IMR-90 (cell line): ENCODE data around the gene WWC1. TPM values are rescaled to one million over a fixed set of nuclear protein-coding genes. Genes with fewer than 3 reads are reported as not detected.

Experiments used
- ATAC-seq: fragments of 200-7000 bp; cut with Tn5 transposase; 2 replicates; pipeline ENCODE4 v1.9.1; 2020; ENCODE audit warnings: low read depth, mild to moderate bottlenecking, moderate library complexity
- BruUV-seq: library from RNA; stranded (reverse); fragments of 400-500 nt; replicated peaks from 2 replicates; lab custom pipeline; 2021; lab: Mats Ljungman, UMichigan
- CTCF ChIA-PET: fragments of 300-600 bp; formaldehyde crosslinking; extraction: SDS; loops from one replicate; lab custom pipeline; 2021; ENCODE audit warnings: antibody characterized with exemption; lab: Yijun Ruan, JAX
- POLR2A ChIA-PET: fragments of 300-600 bp; sonication (Branson Sonifier 250); formaldehyde crosslinking; loops from one replicate; lab custom pipeline; 2022; ENCODE audit warnings: antibody characterized with exemption; ENCODE audit not compliant: unreplicated experiment; lab: Charles Lee
- DNase-seq: peaks from one replicate; pipeline ENCODE4 v3.0.0; 2013
- H2AFZ ChIP-seq: replicated peaks from 2 replicates; pipeline ENCODE3; 2013; ENCODE audit warnings: low read length, mild to moderate bottlenecking; ENCODE audit not compliant: poor library complexity
- H2AK5ac ChIP-seq: 2 replicates; pipeline ENCODE4 v1.6.1; 2013; ENCODE audit warnings: low read depth, low read length, inconsistent platforms
- H2AK9ac ChIP-seq: replicated peaks from 2 replicates; pipeline ENCODE3; 2013; ENCODE audit warnings: mild to moderate bottlenecking, low read depth, low read length, moderate library complexity; ENCODE audit not compliant: poor library complexity
- H2BK120ac ChIP-seq: 2 replicates; pipeline ENCODE4 v1.6.1; 2013; ENCODE audit warnings: low read depth, low read length, inconsistent platforms
- H2BK15ac ChIP-seq: 3 replicates; pipeline ENCODE4 v1.6.1; 2013; ENCODE audit warnings: low read depth, low read length, inconsistent platforms
- H2BK20ac ChIP-seq: 2 replicates; pipeline ENCODE4 v1.6.1; 2013; ENCODE audit warnings: low read depth, mild to moderate bottlenecking, inconsistent platforms, low read length, moderate library complexity
- H2BK5ac ChIP-seq: 2 replicates; pipeline ENCODE4 v1.6.1; 2013; ENCODE audit warnings: mild to moderate bottlenecking, low read depth, low read length, inconsistent platforms; ENCODE audit not compliant: poor library complexity, severe bottlenecking
- H3K14ac ChIP-seq: replicated peaks from 2 replicates; pipeline ENCODE4 v1.6.1; 2013; ENCODE audit warnings: low read depth, low read length, inconsistent platforms
- H3K18ac ChIP-seq: 2 replicates; pipeline ENCODE4 v1.6.1; 2013; ENCODE audit warnings: low read depth, low read length, control low read depth
- H3K23ac ChIP-seq: 2 replicates; pipeline ENCODE4 v1.6.1; 2013; ENCODE audit warnings: low read depth, low read length, inconsistent platforms
- H3K27ac ChIP-seq: 2 replicates; pipeline ENCODE4 v1.5.1; 2013; ENCODE audit warnings: mild to moderate bottlenecking, control low read depth, low read length; ENCODE audit not compliant: insufficient read depth
- H3K27me3 ChIP-seq: 2 replicates; pipeline ENCODE4 v1.6.1; 2013; ENCODE audit warnings: low read length; ENCODE audit not compliant: control insufficient read depth, insufficient read depth
- H3K36me3 ChIP-seq: 2 replicates; pipeline ENCODE4 v1.6.1; 2013; ENCODE audit warnings: low read length, mixed read lengths; ENCODE audit not compliant: control insufficient read depth, insufficient read depth
- H3K4ac ChIP-seq: 2 replicates; pipeline ENCODE4 v1.6.1; 2013; ENCODE audit warnings: low read depth, low read length, inconsistent platforms
- H3K4me1 ChIP-seq: 2 replicates; pipeline ENCODE4 v1.6.1; 2013; ENCODE audit warnings: low read length, mixed read lengths; ENCODE audit not compliant: control insufficient read depth, insufficient read depth
- H3K4me2 ChIP-seq: 2 replicates; pipeline ENCODE4 v1.6.1; 2013; ENCODE audit warnings: low read depth, mild to moderate bottlenecking, control low read depth, low read length, moderate library complexity
- H3K4me3 ChIP-seq: 2 replicates; pipeline ENCODE4 v1.5.1; 2013; ENCODE audit warnings: low read depth, mild to moderate bottlenecking, control low read depth, low read length, moderate library complexity; ENCODE audit not compliant: insufficient read depth
- H3K56ac ChIP-seq: 2 replicates; pipeline ENCODE4 v1.6.1; 2013; ENCODE audit warnings: low read length, inconsistent platforms; ENCODE audit not compliant: insufficient read depth; ENCODE audit errors: extremely low read depth
- H3K79me1 ChIP-seq, 2 experiments: 2 replicates each; pipeline ENCODE4 v1.6.1; 2013; ENCODE audit warnings: low read length in 2 of 2, inconsistent platforms in 1 of 2, low read depth in 1 of 2
- H3K9ac ChIP-seq: 2 replicates; pipeline ENCODE4 v1.6.1; 2013; ENCODE audit warnings: low read depth, low read length, control low read depth
- H3K9me1 ChIP-seq: 2 replicates; pipeline ENCODE4 v1.6.1; 2013; ENCODE audit warnings: low read length, inconsistent platforms; ENCODE audit not compliant: insufficient read depth
- H3K9me3 ChIP-seq: 2 replicates; pipeline ENCODE4 v1.6.1; 2013; ENCODE audit warnings: low read length; ENCODE audit not compliant: control insufficient read depth, insufficient read depth
- H4K20me1 ChIP-seq: 2 replicates; pipeline ENCODE4 v1.6.1; 2013; ENCODE audit warnings: low read length, inconsistent platforms; ENCODE audit not compliant: insufficient read depth
- H4K5ac ChIP-seq: 2 replicates; pipeline ENCODE4 v1.6.1; 2013; ENCODE audit warnings: mild to moderate bottlenecking, low read depth, low read length, control low read depth
- H4K8ac ChIP-seq, 2 experiments: 2 replicates each; pipeline ENCODE4 v1.6.1; 2013; ENCODE audit warnings: low read depth in 2 of 2, low read length in 2 of 2, control low read depth in 1 of 2, inconsistent platforms in 1 of 2
- H4K91ac ChIP-seq: 2 replicates; pipeline ENCODE4 v1.6.1; 2013; ENCODE audit warnings: low read depth, low read length, inconsistent platforms; ENCODE audit not compliant: insufficient read depth
- BHLHE40 ChIP-seq: fragments of 150-350 bp; IDR thresholded peaks from 2 replicates; pipeline ENCODE4 v1.6.1; 2016; ENCODE audit warnings: mild to moderate bottlenecking, low read depth, low read length
- CEBPB ChIP-seq: IDR thresholded peaks from 2 replicates; pipeline ENCODE4 v1.6.1; 2012; ENCODE audit warnings: low read depth, low read length, improper control_type of control experiment
- CHD1 ChIP-seq: IDR thresholded peaks from 2 replicates; pipeline ENCODE4 v1.6.1; 2012; ENCODE audit warnings: low read depth, low read length, improper control_type of control experiment
- CTCF ChIP-seq: conservative IDR thresholded peaks from 2 replicates; pipeline ENCODE4 v1.5.1; 2012; ENCODE audit warnings: mild to moderate bottlenecking, low read depth, low read length, improper control_type of control experiment
- ELK1 ChIP-seq: fragments of 150-350 bp; IDR thresholded peaks from 2 replicates; pipeline ENCODE4 v1.6.1; 2016; ENCODE audit warnings: low read depth, mild to moderate bottlenecking, low read length, moderate library complexity, borderline replicate concordance
- FOS ChIP-seq: fragments of 150-350 bp; IDR thresholded peaks from 2 replicates; pipeline ENCODE4 v1.6.1; 2016; ENCODE audit warnings: low read depth, low read length
- MAFK ChIP-seq: IDR thresholded peaks from 2 replicates; pipeline ENCODE4 v1.6.1; 2012; ENCODE audit warnings: low read depth, low read length, improper control_type of control experiment
- MAZ ChIP-seq: IDR thresholded peaks from 2 replicates; pipeline ENCODE4 v1.6.1; 2012; ENCODE audit warnings: low read depth, mild to moderate bottlenecking, low read length, improper control_type of control experiment, moderate library complexity, borderline replicate concordance
- MXI1 ChIP-seq: IDR thresholded peaks from 2 replicates; pipeline ENCODE4 v1.6.1; 2012; ENCODE audit warnings: low read depth, mild to moderate bottlenecking, low read length, moderate library complexity, borderline replicate concordance
- NFE2L2 ChIP-seq: fragments of 150-350 bp; IDR thresholded peaks from 2 replicates; pipeline ENCODE4 v1.6.1; 2016; ENCODE audit warnings: low read depth, mild to moderate bottlenecking, low read length
- POLR2A ChIP-seq: IDR thresholded peaks from 2 replicates; pipeline ENCODE4 v1.6.1; 2012; ENCODE audit warnings: mild to moderate bottlenecking, low read depth, low read length
- RAD21 ChIP-seq: IDR thresholded peaks from 2 replicates; pipeline ENCODE4 v1.6.1; 2012; ENCODE audit warnings: low read length, improper control_type of control experiment
- RCOR1 ChIP-seq: IDR thresholded peaks from 2 replicates; pipeline ENCODE4 v1.6.1; 2012; ENCODE audit warnings: mild to moderate bottlenecking, low read length, improper control_type of control experiment; ENCODE audit not compliant: insufficient replicate concordance
- RFX5 ChIP-seq: IDR thresholded peaks from 2 replicates; pipeline ENCODE4 v1.8.0; 2012; ENCODE audit warnings: low read depth, mild to moderate bottlenecking, low read length, moderate library complexity
- SMC3 ChIP-seq: fragments of 150-350 bp; IDR thresholded peaks from 2 replicates; pipeline ENCODE4 v1.6.1; 2016; ENCODE audit warnings: low read depth, mild to moderate bottlenecking, antibody characterized with exemption, low read length, moderate library complexity
- USF2 ChIP-seq: fragments of 150-350 bp; IDR thresholded peaks from 2 replicates; pipeline ENCODE4 v1.6.1; 2017; ENCODE audit warnings: mild to moderate bottlenecking, antibody characterized with exemption, low read length, low read depth
- WGBS, 2 experiments: methylation state at CpG; one replicate each; pipeline versions ENCODE4 v1.1.5 to v1.1.7; 2013; ENCODE audit warnings: missing lambda C conversion rate in 2 of 2; ENCODE audit not compliant: insufficient read length in 1 of 2; ENCODE audit errors: extremely low coverage in 2 of 2; 5-methylcytosine and 5-hydroxymethylcytosine counted together
- dilution Hi-C: fragments of 300-500 bp; cut with HindIII; formaldehyde crosslinking; loops from one replicate; pipeline ENCODE4 v1.14.3; 2018; ENCODE audit warnings: low sequenced_read_pairs; ENCODE audit not compliant: unreplicated experiment
- in situ Hi-C: fragments of 300-500 bp; cut with MboI; formaldehyde crosslinking; loops from 3 replicates; pipeline ENCODE4 v1.14.3; 2019; ENCODE audit warnings: low sequenced_read_pairs, inconsistent platforms, mixed read lengths
- intact Hi-C: fragments of 100-400 bp; cut with micrococcal nuclease; formaldehyde crosslinking; loops from 2 replicates; pipeline ENCODE4 v1.10.0; 2022
- polyA plus RNA-seq, 3 experiments: library from polyadenylated mRNA; depleted of rRNA; stranded (reverse); fragments of >200 nt; gene quantifications; 2 replicates each; pipeline ENCODE4 v1.2.3, GENCODE V29; 2012; ENCODE audit warnings: low replicate concordance in 1 of 3
- total RNA-seq: library from RNA; depleted of rRNA; stranded (reverse); fragments of >200 nt; gene quantifications from 2 replicates; pipeline ENCODE4 v1.2.3, GENCODE V29; 2012

WWC1 gene
- total and polyA plus RNA-seq, 2 of the 4 experiments (the other 2 are of a cell fraction), result 9.1 to 10.3 TPM

- Histone ChIP-seq H3K23ac (no peak overlapping the region), H4K91ac (no peak overlapping the region), H3K9me1 (no peaks in the 10 kb centered on the region), H2BK120ac (no peak overlapping the region), H2AK5ac (no peak overlapping the region), H2BK5ac (no peak overlapping the region), H2BK15ac (no peak overlapping the region), H3K4me3 (no peak overlapping the region), H3K4ac (no peak overlapping the region), H2AFZ (no peak overlapping the region), H3K27me3 (no peaks in the 10 kb centered on the region), H2BK20ac (no peak overlapping the region), H3K18ac (no peak overlapping the region), H3K4me1 (no peaks in the 10 kb centered on the region), H3K56ac (no peak overlapping the region), H3K79me1 (no peaks in the 10 kb centered on the region; a peak in 2 of 4 replicates), H3K4me2 (no peak overlapping the region), H4K20me1 (no peaks in the 10 kb centered on the region), H3K9me3 (no peaks in the 10 kb centered on the region), H3K36me3 (no peaks in the 10 kb centered on the region), H3K14ac (no peak overlapping the region), H3K9ac (no peak overlapping the region), H4K8ac (no peak overlapping the region), H2AK9ac (no peak overlapping the region), H4K5ac (no peak overlapping the region), H3K27ac (no peak overlapping the region)
- BruUV-seq, result no TSS peak
- no peak for TF ChIP-seq RCOR1
- no peak for TF ChIP-seq CEBPB
- no peak for TF ChIP-seq RAD21
- TF ChIP-seq MXI1, result no peak
- TF ChIP-seq FOS, result no peak
- no peak for TF ChIP-seq MAZ
- no peak for TF ChIP-seq MAFK
- no peak for TF ChIP-seq CHD1
- no peak for TF ChIP-seq SMC3
- no peak for TF ChIP-seq USF2
- TF ChIP-seq RFX5, result no peak
- TF ChIP-seq NFE2L2, result no peak
- no peak for TF ChIP-seq ELK1
- TF ChIP-seq BHLHE40, result no peak
- TF ChIP-seq CTCF, result no peak
- TF ChIP-seq POLR2A, result no peak
- DNase-seq, result no peak
- no peak for ATAC-seq
- 100% methylated on average over 1 of the region's 2 CpGs; no CpG with 5 or more reads in 1 of the 2 experiments for WGBS, 2 experiments
- CTCF ChIA-PET, result no interaction called here
- POLR2A ChIA-PET, result no interaction called here
- dilution Hi-C loops (no loop called here), in situ Hi-C loops (no loop called here), intact Hi-C loops (no loop called here)
These were observed 81.0 kb downstream of the WWC1 start for GRCh38 chr5:168372356-168372946.
